GM12878 (cell line): ENCODE data around the gene MLPH. TPM values are rescaled to one million over a fixed set of nuclear protein-coding genes. Genes with fewer than 3 reads are reported as not detected.

Experiments
- ATAC-seq: fragments of 200-7000 bp; cut with Tn5 transposase; 3 replicates; pipeline ENCODE4 v1.9.1; 2020; ENCODE audit warnings: mild to moderate bottlenecking, moderate library complexity
- BruUV-seq: library from RNA; stranded (reverse); fragments of 400-500 nt; replicated peaks from 2 replicates; lab custom pipeline; 2021; lab: Mats Ljungman, UMichigan
- CTCF ChIA-PET: fragments of 300-600 bp; sonication (Branson Sonifier 250); formaldehyde crosslinking; extraction: SDS; loops from one replicate; lab custom pipeline; 2021; ENCODE audit warnings: inconsistent platforms; lab: Yijun Ruan, JAX
- POLR2A ChIA-PET: fragments of 350-600 bp; formaldehyde crosslinking; extraction: SDS; loops from one replicate; lab custom pipeline; 2021; ENCODE audit warnings: inconsistent platforms; lab: Charles Lee
- RAD21 ChIA-PET: fragments of 300-600 bp; sonication (Branson Sonifier 250); formaldehyde crosslinking; loops from one replicate; lab custom pipeline; 2023; ENCODE audit warnings: antibody characterized with exemption; ENCODE audit not compliant: unreplicated experiment; lab: Charles Lee
- SMC1A ChIA-PET: fragments of 300-600 bp; sonication (Branson Sonifier 250); formaldehyde crosslinking; loops from one replicate; lab custom pipeline; 2023; ENCODE audit not compliant: unreplicated experiment, uncharacterized antibody; lab: Charles Lee
- DNase-seq: peaks from one replicate; pipeline ENCODE4 v3.0.0-alpha.2; 2011; ENCODE audit warnings: low read depth, low spot score
- FAIRE-seq: peaks from 3 replicates; lab custom pipeline; 2011; peaks lifted over from hg19 to GRCh38; lab: Jason Lieb, UNC
- H2AFZ ChIP-seq: 2 replicates; pipeline ENCODE4 v1.6.0; 2011; ENCODE audit warnings: low read depth, low read length, control low read depth; ENCODE audit not compliant: control insufficient read depth
- H3K27ac ChIP-seq: 2 replicates; pipeline ENCODE4 v1.5.1; 2011; ENCODE audit warnings: control low read depth; ENCODE audit not compliant: control insufficient read depth, insufficient read depth
- H3K27me3 ChIP-seq, 2 experiments: replicated peaks in 1 of 2; 2 replicates each; pipeline versions ENCODE4 v1.6.0 to v1.6.1; 2011; ENCODE audit warnings: low read length in 1 of 2; ENCODE audit not compliant: control insufficient read depth in 2 of 2, insufficient read depth in 2 of 2
- H3K36me3 ChIP-seq, 2 experiments: 2 replicates each; pipeline ENCODE4 v1.5.1; 2011; ENCODE audit warnings: low read length in 1 of 2; ENCODE audit not compliant: control insufficient read depth in 2 of 2, insufficient read depth in 2 of 2
- H3K4me1 ChIP-seq: 2 replicates; pipeline ENCODE4 v1.6.1; 2011; ENCODE audit warnings: mild to moderate bottlenecking, low read length, moderate library complexity, mixed read lengths; ENCODE audit not compliant: control insufficient read depth, insufficient read depth
- H3K4me2 ChIP-seq: 2 replicates; pipeline ENCODE4 v1.6.0; 2011; ENCODE audit warnings: control low read depth; ENCODE audit not compliant: control insufficient read depth, insufficient read depth
- H3K4me3 ChIP-seq: fragments of 200-600 bp; sonication (generic); 2 replicates; pipeline ENCODE4 v1.5.1; 2016
- H3K79me2 ChIP-seq: 2 replicates; pipeline ENCODE4 v1.6.0; 2011; ENCODE audit warnings: low read length; ENCODE audit not compliant: control insufficient read depth, insufficient read depth
- H3K9ac ChIP-seq: 2 replicates; pipeline ENCODE4 v1.8.0; 2011; ENCODE audit warnings: low read length, control low read depth, mixed read lengths; ENCODE audit not compliant: control insufficient read depth, insufficient read depth
- H3K9me3 ChIP-seq: replicated peaks from 3 replicates; pipeline ENCODE4 v1.5.1; 2011; ENCODE audit warnings: mild to moderate bottlenecking, low read length; ENCODE audit not compliant: control insufficient read depth, insufficient read depth
- H4K20me1 ChIP-seq: 2 replicates; pipeline ENCODE4 v1.6.0; 2011; ENCODE audit not compliant: control insufficient read depth, insufficient read depth
- CBFB ChIP-seq: IDR thresholded peaks from 2 replicates; pipeline ENCODE4 v1.6.1; 2016; ENCODE audit warnings: antibody characterized with exemption, low read depth
- CREB1 ChIP-seq: IDR thresholded peaks from 2 replicates; pipeline ENCODE4 v1.6.1; 2012; ENCODE audit warnings: low read depth, mild to moderate bottlenecking, inconsistent platforms
- CREM ChIP-seq: IDR thresholded peaks from 2 replicates; pipeline ENCODE4 v1.6.1; 2014; ENCODE audit warnings: antibody characterized with exemption, low read depth
- IRF4 ChIP-seq: IDR thresholded peaks from 2 replicates; pipeline ENCODE4 v1.6.1; 2011; ENCODE audit warnings: low read depth, low read length
- JUNB ChIP-seq: IDR thresholded peaks from 2 replicates; pipeline ENCODE4 v1.6.1; 2016; ENCODE audit warnings: antibody characterized with exemption, mild to moderate bottlenecking
- MTA2 ChIP-seq: fragments of 450-650 bp; IDR thresholded peaks from 2 replicates; pipeline ENCODE4 v1.6.1; 2016; ENCODE audit warnings: low read depth, mild to moderate bottlenecking, moderate library complexity
- NFYB ChIP-seq: IDR thresholded peaks from 2 replicates; pipeline ENCODE4 v1.6.1; 2011; ENCODE audit warnings: low read depth, mild to moderate bottlenecking, low read length, improper control_type of control experiment, moderate library complexity; ENCODE audit not compliant: insufficient read depth
- PAX5 ChIP-seq: IDR thresholded peaks from 2 replicates; pipeline ENCODE4 v1.6.1; 2011; ENCODE audit warnings: low read depth, low read length, borderline replicate concordance
- POU2F2 ChIP-seq: IDR thresholded peaks from 3 replicates; pipeline ENCODE4 v1.6.1; 2011; ENCODE audit warnings: low read depth, mild to moderate bottlenecking, low read length, borderline replicate concordance
- SUPT20H ChIP-seq: IDR thresholded peaks from 2 replicates; pipeline ENCODE4 v1.6.1; 2011; ENCODE audit warnings: low read depth, mild to moderate bottlenecking, low read length, moderate library complexity, borderline replicate concordance; ENCODE audit not compliant: control insufficient read depth
- YY1 ChIP-seq: IDR thresholded peaks from 2 replicates; pipeline ENCODE4 v1.6.1; 2011; ENCODE audit warnings: low read depth, mild to moderate bottlenecking, low read length
- WGBS: methylation state at CpG from one replicate; pipeline ENCODE4 v1.1.6; 2016; ENCODE audit warnings: low lambda C conversion rate; ENCODE audit not compliant: insufficient replicate concordance, insufficient coverage; ENCODE audit errors: missing lambda C conversion rate; 5-methylcytosine and 5-hydroxymethylcytosine counted together
- in situ Hi-C: fragments of 300-500 bp; cut with MboI; formaldehyde crosslinking; loops from 9 replicates; pipeline ENCODE4 v1.14.3; 2018; ENCODE audit warnings: mixed read lengths
- intact Hi-C: fragments of 100-400 bp; cut with micrococcal nuclease; formaldehyde crosslinking; loops from one replicate; pipeline ENCODE4 v1.14.2; 2022; ENCODE audit not compliant: unreplicated experiment
- polyA plus RNA-seq, 11 experiments: library from polyadenylated mRNA; depleted of rRNA in 4 of 11; unstranded in 6 of 11; stranded (reverse) in 5 of 11; fragments of >200 nt; fragmentation: Nextera tagmentation in 4 of 11; fragmentation: Illumina TruSeq in 1 of 11; extraction: Ambion mirVana in 4 of 11; extraction: Trizol in 1 of 11; gene quantifications; 1 replicate in 1 of 11; 2 replicates in 10 of 11; pipeline versions ENCODE4 v1.2.1 to v1.2.3, GENCODE V29; 2011 to 2016; ENCODE audit warnings: inconsistent platforms in 2 of 11, missing spikeins in 2 of 11, low read depth in 1 of 11
- total RNA-seq, 4 experiments: library from RNA; depleted of rRNA in 3 of 4; stranded (reverse); fragments of >200 nt in 3 of 4; fragmentation: Illumina TruSeq in 1 of 4; extraction: Trizol in 1 of 4; gene quantifications; 2 replicates each; pipeline versions ENCODE4 v1.2.1 to v1.2.3, GENCODE V29; 2013 to 2021
- TF ChIP-seq, protein P1 (sequence below): fragments of 450-650 bp; formaldehyde crosslinking; IDR thresholded peaks from 2 replicates; pipeline ENCODE4 v1.4.0; 2022; ENCODE audit warnings: mild to moderate bottlenecking, moderate library complexity
- TF ChIP-seq, protein P2 (sequence below): fragments of 450-650 bp; conservative IDR thresholded peaks from 2 replicates; pipeline ENCODE4 v1.6.1; 2017; ENCODE audit warnings: mild to moderate bottlenecking, moderate library complexity
- TF ChIP-seq, protein P3 (sequence below): fragments of 450-650 bp; IDR thresholded peaks from 2 replicates; pipeline ENCODE4 v1.6.1; 2017; ENCODE audit warnings: mild to moderate bottlenecking, low read depth, inconsistent platforms; ENCODE audit not compliant: poor library complexity, severe bottlenecking

The MLPH gene
- total and polyA plus RNA-seq, 10 of the 15 experiments (the other 5 are each of a cell fraction or from before 2014, with no cell fraction given), result 0.16 to 0.85 TPM; not detected in 8

DNA sequence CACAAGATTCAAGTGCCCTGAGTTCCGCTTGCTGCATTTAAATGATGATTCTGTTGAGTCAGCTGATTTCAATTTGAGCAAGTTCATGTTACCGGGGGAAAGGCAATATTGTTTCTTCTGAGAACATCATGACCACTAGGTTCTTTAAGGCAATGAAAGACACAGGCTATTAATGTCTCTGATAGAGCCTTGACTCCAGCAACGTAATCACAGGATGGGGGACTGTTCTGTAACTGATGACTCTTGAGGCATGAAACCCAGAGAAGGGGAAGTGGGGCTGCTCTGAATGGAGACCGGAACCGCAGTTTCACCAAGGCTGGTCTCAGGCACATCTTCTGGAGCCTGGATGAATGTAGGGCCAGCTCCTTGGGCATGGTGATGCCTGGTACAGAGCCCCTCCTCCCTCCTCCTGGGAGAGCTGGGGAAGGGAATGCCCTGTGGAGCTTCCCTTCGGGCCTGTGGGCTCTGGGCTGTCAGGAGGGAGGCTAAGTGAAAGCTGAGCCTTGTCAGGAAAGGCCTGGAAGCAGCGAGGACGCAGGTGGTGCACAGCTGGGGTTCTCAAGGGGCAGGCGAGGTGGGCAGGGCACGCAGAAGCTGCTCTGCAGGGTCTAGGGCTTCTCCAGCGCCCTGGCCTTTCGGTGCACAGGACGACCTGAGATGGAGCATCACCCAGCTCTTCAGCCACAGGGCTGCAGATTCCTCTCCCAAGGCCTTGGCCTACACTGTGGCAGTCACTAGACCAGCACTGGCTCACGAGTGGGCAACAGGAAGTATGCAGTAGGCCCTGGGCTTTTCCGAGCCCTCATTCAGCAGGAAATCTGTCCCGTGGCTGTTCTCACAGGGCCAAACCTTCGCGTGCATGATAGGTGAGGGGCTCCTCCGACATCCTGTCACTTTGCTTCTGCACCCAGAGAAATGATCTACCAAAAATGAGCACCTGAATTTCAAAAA is 42.7 kb downstream of the MLPH start:
- in situ Hi-C loops, result no loop called here
- H4K20me1 ChIP-seq, result no peaks in the 10 kb centered on the region
- H3K27me3 ChIP-seq, result no peaks in the 10 kb centered on the region
- H2AFZ ChIP-seq, result no peak overlapping the region; the same call in 1 of the 2 replicates
- DNase-seq (peak; percentile 73), ATAC-seq (peak; percentile 98), FAIRE-seq (peak; percentile 93)
- H3K4me2 ChIP-seq, result peak overlapping the region; percentile 21
- H3K36me3 ChIP-seq, result no peaks in the 10 kb centered on the region
- no peaks in the 10 kb centered on the region for H3K9me3 ChIP-seq
- no peak overlapping the region for H3K9ac ChIP-seq
- H3K79me2 ChIP-seq, result no peaks in the 10 kb centered on the region
- ChIA-PET SMC1A (interaction anchor here (0.9 to 4.3 kb wide), 4 partner anchors 17 to 42 kb away, joined by 3 to 34 read pairs (median 10); no protein-coding TSS in a partner anchor), CTCF (interaction anchor here (1.4 to 2.3 kb wide), 4 partner anchors 11 to 164 kb away, joined by 3 to 14 read pairs (median 6); no protein-coding TSS in a partner anchor), RAD21 (interaction anchor here (0.9 to 2.3 kb wide), 6 partner anchors 11 to 42 kb away, joined by 3 to 8 read pairs (median 4); no protein-coding TSS in a partner anchor), POLR2A (interaction anchor here (0.6 to 1.1 kb wide), 2 partner anchors 28 to 44 kb away, joined by 3 to 6 read pairs; no protein-coding TSS in a partner anchor)
- no TSS peak for BruUV-seq
- intact Hi-C loops, result loop anchor here (2.0 kb wide), 1 partner anchor 27 kb away; no protein-coding TSS in a partner anchor
- 0 out of 2 replicates have a peak overlapping the region, but pooled peaks have one; percentile 13 for H3K27ac ChIP-seq
- peaks cover 21% of the 10 kb centered on the region for H3K4me1 ChIP-seq
- H3K4me3 ChIP-seq, result no peak overlapping the region
- WGBS, result 52% methylated on average over 18 of the region's 19 CpGs
- TF ChIP-seq JUNB, result peak; percentile 71
- TF ChIP-seq CREB1, result peak; percentile 47; the same call in 1 of the 2 replicates
- 0 out of 2 replicates have a peak, but pooled peaks have one; percentile 39 for TF ChIP-seq YY1
- TF ChIP-seq PAX5, result peak; percentile 62; the same call in 1 of the 2 replicates
- no peak for TF ChIP-seq NFYB
- TF ChIP-seq POU2F2, result 0 out of 3 replicates have a peak, but pooled peaks have one; percentile 47
- TF ChIP-seq, protein P1, sequence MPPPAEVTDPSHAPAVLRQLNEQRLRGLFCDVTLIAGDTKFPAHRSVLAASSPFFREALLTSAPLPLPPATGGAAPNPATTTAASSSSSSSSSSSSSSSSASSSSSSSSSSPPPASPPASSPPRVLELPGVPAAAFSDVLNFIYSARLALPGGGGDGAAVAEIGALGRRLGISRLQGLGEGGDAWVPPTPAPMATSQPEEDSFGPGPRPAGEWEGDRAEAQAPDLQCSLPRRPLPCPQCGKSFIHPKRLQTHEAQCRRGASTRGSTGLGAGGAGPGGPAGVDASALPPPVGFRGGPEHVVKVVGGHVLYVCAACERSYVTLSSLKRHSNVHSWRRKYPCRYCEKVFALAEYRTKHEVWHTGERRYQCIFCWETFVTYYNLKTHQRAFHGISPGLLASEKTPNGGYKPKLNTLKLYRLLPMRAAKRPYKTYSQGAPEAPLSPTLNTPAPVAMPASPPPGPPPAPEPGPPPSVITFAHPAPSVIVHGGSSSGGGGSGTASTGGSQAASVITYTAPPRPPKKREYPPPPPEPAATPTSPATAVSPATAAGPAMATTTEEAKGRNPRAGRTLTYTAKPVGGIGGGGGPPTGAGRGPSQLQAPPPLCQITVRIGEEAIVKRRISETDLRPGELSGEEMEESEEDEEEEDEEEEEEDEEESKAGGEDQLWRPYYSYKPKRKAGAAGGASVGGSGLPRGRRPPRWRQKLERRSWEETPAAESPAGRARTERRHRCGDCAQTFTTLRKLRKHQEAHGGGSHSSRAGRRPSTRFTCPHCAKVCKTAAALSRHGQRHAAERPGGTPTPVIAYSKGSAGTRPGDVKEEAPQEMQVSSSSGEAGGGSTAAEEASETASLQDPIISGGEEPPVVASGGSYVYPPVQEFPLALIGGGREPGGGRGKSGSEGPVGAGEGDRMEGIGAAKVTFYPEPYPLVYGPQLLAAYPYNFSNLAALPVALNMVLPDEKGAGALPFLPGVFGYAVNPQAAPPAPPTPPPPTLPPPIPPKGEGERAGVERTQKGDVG, result no peak
- TF ChIP-seq CBFB, result peak; percentile 49; the same call in 1 of the 2 replicates
- TF ChIP-seq CREM, result peak; percentile 44; the same call in 1 of the 2 replicates
- TF ChIP-seq SUPT20H, result no peak
- TF ChIP-seq, protein P2, sequence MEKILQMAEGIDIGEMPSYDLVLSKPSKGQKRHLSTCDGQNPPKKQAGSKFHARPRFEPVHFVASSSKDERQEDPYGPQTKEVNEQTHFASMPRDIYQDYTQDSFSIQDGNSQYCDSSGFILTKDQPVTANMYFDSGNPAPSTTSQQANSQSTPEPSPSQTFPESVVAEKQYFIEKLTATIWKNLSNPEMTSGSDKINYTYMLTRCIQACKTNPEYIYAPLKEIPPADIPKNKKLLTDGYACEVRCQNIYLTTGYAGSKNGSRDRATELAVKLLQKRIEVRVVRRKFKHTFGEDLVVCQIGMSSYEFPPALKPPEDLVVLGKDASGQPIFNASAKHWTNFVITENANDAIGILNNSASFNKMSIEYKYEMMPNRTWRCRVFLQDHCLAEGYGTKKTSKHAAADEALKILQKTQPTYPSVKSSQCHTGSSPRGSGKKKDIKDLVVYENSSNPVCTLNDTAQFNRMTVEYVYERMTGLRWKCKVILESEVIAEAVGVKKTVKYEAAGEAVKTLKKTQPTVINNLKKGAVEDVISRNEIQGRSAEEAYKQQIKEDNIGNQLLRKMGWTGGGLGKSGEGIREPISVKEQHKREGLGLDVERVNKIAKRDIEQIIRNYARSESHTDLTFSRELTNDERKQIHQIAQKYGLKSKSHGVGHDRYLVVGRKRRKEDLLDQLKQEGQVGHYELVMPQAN, result no peak
- TF ChIP-seq, protein P3, sequence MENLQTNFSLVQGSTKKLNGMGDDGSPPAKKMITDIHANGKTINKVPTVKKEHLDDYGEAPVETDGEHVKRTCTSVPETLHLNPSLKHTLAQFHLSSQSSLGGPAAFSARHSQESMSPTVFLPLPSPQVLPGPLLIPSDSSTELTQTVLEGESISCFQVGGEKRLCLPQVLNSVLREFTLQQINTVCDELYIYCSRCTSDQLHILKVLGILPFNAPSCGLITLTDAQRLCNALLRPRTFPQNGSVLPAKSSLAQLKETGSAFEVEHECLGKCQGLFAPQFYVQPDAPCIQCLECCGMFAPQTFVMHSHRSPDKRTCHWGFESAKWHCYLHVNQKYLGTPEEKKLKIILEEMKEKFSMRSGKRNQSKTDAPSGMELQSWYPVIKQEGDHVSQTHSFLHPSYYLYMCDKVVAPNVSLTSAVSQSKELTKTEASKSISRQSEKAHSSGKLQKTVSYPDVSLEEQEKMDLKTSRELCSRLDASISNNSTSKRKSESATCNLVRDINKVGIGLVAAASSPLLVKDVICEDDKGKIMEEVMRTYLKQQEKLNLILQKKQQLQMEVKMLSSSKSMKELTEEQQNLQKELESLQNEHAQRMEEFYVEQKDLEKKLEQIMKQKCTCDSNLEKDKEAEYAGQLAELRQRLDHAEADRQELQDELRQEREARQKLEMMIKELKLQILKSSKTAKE, result no peak
- 0 out of 2 replicates have a peak, but pooled peaks have one; percentile 44 for TF ChIP-seq MTA2
- peak; percentile 65; the same call in 1 of the 2 replicates for TF ChIP-seq IRF4
